GM20431 (cell line): ENCODE data around the gene ACACB.

ENCODE experiments used
- in situ Hi-C: fragments of 300-500 bp; cut with MseI, MboI; formaldehyde crosslinking; loops from one replicate; pipeline ENCODE4 v1.15.0; 2020; ENCODE audit warnings: low sequenced_read_pairs; ENCODE audit not compliant: unreplicated experiment

Gene ACACB

DNA sequence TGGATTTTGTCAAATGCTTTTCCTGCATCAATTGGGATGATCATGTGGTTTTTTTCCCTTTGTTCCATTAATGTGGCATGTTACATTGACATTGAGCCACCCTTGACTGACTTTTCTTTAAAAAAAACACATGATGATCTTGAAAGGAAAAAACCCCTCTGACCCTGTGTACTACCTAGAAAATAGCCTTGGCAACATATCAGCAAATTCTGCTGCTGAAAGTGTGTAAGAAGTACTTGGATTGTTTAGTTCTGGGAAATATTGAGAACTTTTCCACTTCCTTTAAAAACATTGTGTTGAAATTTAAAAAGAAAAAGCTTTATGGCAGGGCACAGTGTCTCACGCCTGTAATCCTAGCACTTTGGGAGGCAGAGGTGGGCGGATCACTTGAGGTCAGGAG lies 20.7 kb downstream of the ACACB start:
- in situ Hi-C loops, result loop anchor here (25.0 kb wide), 1 partner anchor 250 kb away; no protein-coding TSS in a partner anchor

- in situ Hi-C loops, result loop anchor here (25.0 kb wide), 1 partner anchor 248 kb away; no protein-coding TSS in a partner anchor
These were observed 23.0 kb downstream of the ACACB start for GRCh38 chr12:109139360-109139759.

- in situ Hi-C loops, result loop anchor here (25.0 kb wide), 1 partner anchor 248 kb away; no protein-coding TSS in a partner anchor
These were observed 23.4 kb downstream of the ACACB start for GRCh38 chr12:109139791-109140190.

GRCh38 chr12:109140560-109140959 lies 24.2 kb downstream of the ACACB start:
- in situ Hi-C loops, result loop anchor here (25.0 kb wide), 1 partner anchor 247 kb away; no protein-coding TSS in a partner anchor

DNA sequence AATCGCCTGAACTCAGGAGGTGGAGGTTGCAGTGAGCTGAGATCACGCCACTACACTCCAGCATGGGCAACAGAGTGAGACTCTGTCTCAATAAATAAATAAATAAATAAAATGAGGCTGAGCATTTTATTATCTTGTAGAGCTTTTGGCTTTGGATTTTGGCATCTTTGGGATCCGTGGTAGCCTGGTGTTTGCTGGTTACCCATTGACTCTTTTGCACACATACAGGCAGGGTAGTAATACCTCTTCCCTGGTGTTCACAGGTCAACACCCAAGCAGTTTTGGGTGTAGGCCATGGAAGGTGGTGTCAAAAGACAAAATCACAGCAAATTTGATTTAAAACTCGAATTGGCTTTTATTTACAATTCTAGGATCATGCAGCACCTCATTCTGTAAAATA lies 27.8 kb downstream of the ACACB start:
- in situ Hi-C loops, result loop anchor here (25.0 kb wide), 1 partner anchor 243 kb away; no protein-coding TSS in a partner anchor

DNA sequence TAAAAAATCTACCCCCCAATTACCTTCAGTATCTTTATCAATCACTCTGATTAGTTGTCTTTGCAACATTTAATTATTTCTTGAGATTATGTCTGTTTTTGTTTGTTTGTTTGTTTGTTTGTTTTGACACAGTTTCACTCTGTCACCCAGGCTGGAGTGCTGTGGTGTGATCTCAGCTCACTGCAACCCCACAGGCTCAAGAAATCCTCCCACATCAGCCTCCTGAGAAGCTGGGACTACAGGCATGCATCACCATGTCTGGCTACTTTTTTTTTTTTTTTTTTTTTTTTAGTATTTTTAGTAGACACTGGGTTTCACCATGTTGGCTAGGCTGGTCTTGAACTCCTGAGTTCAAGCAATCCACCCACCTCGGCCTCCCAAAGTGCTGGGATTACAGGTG lies 30.7 kb downstream of the ACACB start:
- in situ Hi-C loops, result loop anchor here (25.0 kb wide), 1 partner anchor 240 kb away; no protein-coding TSS in a partner anchor

GRCh38 chr12:109147954-109148353 lies 31.6 kb downstream of the ACACB start:
- in situ Hi-C loops, result loop anchor here (25.0 kb wide), 1 partner anchor 239 kb away; no protein-coding TSS in a partner anchor

DNA sequence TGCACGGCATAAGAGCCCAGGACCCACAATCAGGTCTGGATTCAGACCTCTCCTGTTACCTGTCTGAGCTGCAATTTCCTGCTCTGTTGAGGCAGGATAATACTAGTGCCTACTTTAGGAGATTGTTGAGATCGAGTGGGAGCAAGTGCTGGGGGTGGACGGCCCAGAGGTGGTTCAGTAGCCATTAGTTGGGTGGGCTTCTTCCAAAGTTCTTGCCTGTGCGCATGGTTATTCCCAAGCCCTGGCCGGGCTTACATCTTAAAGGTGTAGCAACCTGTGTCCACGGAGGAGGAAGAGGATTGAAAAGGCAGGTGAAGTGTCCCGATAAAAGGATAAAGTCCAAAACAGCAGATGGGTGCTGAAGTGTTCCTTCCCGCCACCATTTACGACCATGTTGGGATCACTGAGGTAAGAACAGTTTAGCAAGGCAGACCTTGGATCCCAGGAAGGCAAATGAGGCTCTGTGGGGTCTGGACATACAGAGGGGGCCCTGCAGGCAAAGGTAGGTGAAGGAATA lies 33.8 kb downstream of the ACACB start:
- in situ Hi-C loops, result no loop called here

DNA sequence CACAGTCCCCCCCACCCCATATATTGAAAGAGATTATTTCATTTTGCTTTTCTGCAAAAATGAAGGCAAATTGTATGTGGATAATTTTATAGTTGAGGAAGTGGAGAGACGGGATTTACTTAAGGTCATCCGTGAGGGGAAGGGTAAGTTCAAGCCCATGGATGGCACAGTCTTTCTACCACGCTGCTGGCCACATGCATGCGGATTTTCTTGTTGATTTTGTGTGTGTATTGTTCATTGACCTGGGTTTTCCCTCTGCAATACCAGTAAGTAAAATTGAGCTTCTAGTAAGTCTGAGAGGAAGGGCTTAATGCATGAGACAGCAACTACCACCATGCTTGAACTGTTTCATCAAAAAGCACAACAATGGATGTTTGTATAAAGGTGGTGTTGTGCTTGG lies 35.1 kb downstream of the ACACB start:
- in situ Hi-C loops, result no loop called here

- in situ Hi-C loops, result no loop called here
These were observed 37.5 kb downstream of the ACACB start for GRCh38 chr12:109153821-109154441.

DNA sequence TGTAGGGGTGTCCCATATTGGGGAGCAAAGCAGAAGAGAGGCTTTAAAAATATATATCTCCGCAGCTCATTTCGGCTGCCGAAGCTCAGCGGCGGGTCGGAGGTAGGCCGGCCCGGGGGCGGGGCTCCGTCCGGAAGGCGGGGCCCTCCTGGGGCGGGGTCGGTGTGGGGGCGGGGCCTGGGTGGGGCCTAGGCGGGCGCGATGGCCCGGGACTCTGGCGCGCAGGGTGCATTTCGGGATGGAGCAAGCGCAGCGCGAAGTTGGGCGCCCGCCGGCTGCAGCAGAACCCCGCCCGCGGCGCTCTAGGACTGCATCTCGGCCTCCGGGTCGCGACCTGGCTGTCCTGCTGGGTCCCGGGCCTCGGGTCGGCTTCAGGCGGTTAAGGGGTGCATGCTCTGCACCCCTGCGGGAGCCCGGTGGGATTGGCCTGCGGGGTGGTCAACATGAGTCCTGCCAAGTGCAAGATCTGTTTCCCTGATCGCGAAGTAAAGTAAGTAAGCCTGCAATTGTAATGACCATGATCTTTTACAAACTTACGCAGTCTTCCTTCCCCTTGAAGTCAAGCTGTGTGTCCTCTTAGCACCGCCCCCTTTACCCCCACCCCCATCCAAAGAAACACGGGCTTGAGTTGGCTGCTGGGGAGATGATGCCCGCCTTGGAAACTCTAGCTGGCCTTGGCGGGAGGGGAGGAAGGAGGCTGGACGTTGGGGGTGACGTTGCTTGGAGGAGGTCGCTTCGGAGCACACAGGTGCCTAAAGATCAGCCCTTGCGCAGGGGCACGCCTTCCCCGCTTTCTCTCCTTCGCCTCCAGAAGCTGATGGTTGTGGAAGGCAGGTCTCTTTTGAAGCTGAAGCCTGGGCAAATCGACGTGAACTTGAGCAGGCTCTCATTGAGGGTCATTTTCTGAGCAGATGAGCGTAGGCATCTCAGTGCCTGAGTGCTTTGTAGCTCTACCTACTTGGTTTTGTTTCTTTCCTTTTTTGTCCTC lies 38.4 kb downstream of the ACACB start:
- in situ Hi-C loops, result no loop called here

DNA sequence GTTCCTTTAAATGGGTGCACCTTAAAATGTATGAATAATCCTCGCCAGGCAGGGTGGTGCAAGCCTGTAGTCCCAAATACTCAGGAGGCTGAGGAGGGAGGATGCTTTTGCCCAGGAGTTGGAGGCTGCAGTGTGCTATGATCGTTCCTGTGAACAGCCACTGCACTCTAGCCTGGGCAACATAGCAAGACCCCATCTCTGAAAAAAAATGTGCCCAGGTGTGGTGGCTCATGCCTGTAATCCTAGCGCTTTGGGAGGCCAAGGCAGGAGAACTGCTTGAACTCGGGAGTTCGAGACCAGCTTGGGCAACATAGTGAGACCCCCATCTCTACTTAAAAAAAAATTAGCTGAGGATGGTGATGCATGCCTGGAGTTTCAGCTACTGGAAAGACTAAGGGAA lies 39.6 kb downstream of the ACACB start:
- in situ Hi-C loops, result no loop called here

DNA sequence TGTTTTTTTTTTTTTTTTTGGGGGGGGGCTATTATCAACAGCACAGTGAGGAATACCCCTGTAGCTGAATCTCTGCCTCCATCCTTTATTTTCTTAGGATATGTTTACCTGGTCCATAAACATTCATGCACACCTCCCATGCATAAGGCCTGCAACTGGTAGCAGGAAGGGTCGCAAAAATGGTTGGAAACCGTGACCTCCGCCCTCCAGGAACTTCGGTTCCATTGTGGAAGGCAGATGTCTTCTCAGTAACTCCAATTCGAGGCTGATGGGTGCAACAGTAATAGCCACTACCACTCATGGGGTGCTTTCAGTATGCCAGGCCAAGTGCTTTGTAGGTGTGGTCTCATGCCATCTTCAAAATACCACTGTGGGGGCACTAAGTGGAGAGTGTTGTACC lies 40.2 kb downstream of the ACACB start:
- in situ Hi-C loops, result no loop called here

GRCh38 chr12:109157986-109158385 lies 41.6 kb downstream of the ACACB start:
- in situ Hi-C loops, result no loop called here

DNA sequence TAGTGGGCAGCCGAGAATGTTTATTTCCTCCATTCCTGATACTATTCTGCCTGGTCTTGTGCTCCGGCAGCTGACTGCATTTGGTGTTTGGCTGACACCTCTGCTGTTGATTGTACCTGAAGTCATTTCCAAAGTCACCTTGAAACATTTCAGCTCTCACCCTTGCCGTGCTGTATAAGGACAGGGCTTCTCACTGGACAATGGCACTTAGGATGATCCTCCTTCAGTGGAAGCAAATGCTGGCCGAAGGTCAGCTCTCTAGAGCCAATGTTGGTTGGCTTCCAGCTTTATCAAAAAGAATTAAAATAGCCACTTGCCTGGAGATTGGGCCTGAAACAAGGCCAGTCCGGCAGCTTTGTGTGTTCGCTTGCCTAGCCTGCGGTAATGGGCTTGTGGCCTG lies 44.0 kb downstream of the ACACB start:
- in situ Hi-C loops, result no loop called here

DNA sequence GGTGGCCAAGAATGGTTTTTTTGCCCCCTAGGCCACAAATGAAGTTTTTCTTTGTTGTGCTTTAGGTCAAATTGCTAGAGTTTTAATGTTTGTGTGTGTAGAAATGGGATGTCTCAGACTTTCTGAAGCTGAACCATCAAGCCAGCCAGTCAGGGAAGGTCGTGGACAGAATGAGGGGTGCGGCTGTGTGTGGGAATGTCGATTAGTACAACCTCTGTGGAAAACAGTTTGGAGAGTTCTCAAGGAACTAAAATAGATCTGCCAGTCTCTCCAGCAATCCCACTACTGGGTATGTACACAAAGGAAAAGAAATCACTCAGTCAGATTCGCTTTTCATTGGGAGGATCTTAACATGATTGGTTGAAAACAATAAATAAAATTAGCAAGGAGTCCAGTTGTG lies 44.5 kb downstream of the ACACB start:
- in situ Hi-C loops, result no loop called here

DNA sequence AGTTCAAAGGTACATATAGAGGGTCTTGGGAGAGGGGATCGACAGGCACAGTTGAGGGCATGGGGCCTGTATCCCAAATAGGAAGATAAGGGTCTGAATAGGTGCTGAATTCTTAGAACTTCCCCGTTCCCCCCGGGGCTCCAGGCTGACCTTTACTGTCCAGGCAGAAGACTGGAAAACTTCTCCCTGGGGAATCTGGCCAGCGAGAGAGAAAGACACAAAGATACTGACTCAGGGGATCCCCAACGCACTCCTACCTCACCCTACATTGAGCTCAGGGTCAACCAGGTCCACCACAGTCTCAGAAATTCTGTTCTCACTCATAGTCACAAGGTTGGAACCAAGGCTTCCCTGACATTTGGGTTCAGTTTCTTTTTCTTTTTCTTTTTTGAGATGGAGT lies 46.2 kb downstream of the ACACB start:
- in situ Hi-C loops, result no loop called here

DNA sequence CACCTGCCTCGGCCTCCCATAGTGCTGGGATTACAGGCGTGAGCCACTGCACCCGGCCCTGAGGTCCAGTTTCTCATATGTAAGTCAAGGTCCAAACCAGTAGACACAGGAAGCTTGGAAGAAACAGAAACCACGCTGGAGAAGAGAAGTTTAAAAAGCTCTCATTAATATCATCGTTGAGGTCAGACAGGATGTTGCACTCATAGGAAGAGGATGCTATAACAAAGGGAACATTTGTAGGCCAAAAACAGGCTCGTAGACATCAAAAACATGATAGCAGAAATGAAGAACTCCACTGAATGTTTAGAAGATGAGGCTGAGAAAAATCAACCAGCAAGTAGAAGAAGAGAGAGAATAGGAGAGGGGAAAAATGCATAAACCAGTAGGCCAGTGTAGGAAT lies 46.8 kb downstream of the ACACB start:
- in situ Hi-C loops, result no loop called here

- in situ Hi-C loops, result no loop called here
These were observed 49.2 kb downstream of the ACACB start for GRCh38 chr12:109165599-109165998.

DNA sequence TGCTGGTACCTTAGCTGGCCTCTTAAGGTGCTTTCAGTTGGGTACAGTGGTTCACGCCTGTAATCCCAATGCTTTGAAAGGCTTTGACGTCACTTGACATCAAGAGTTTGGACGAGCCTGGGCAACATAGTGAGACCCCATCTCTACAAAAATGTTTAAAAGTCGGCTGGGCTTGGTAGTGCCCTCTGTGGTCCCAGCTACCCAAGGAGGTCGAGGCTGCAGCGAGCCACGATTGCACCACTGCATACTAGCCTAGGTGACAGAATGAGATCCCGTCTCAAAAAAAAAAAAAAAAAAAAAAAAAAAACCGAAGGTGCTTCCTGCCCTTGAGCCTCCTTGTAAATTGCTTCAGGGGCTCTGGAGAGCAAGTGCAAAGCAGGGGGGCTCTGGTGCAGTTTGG lies 50.0 kb downstream of the ACACB start:
- in situ Hi-C loops, result no loop called here

DNA sequence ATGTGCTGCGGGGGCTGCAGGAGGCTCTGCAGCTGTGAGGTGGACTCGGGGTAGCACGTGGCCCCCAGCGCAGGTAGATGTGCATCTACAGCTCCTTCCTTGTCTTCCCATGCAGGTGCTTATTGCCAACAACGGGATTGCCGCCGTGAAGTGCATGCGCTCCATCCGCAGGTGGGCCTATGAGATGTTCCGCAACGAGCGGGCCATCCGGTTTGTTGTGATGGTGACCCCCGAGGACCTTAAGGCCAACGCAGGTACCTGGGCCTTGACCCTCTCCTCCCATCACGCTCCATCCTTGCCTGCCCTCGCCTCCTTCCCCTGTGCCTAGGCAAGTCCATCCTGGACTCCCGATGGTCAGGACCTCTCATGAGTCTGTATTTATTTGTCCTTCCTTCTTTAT lies 51.4 kb downstream of the ACACB start:
- in situ Hi-C loops, result no loop called here
